22Rv1 (cell line): ENCODE results near the gene GDF15.

Experiments
- H3K27ac ChIP-seq: fragments of 450-650 bp; 2 replicates; pipeline ENCODE4 v1.5.1; 2017
- ZFX ChIP-seq: fragments of 450-650 bp; IDR thresholded peaks from 2 replicates; pipeline ENCODE4 v1.6.1; 2017; ENCODE audit warnings: antibody characterized with exemption, borderline replicate concordance
- TF ChIP-seq, protein P1 (sequence below): fragments of 450-650 bp; IDR thresholded peaks from 2 replicates; pipeline ENCODE4 v1.5.1; 2017; ENCODE audit warnings: mild to moderate bottlenecking

Gene GDF15

DNA sequence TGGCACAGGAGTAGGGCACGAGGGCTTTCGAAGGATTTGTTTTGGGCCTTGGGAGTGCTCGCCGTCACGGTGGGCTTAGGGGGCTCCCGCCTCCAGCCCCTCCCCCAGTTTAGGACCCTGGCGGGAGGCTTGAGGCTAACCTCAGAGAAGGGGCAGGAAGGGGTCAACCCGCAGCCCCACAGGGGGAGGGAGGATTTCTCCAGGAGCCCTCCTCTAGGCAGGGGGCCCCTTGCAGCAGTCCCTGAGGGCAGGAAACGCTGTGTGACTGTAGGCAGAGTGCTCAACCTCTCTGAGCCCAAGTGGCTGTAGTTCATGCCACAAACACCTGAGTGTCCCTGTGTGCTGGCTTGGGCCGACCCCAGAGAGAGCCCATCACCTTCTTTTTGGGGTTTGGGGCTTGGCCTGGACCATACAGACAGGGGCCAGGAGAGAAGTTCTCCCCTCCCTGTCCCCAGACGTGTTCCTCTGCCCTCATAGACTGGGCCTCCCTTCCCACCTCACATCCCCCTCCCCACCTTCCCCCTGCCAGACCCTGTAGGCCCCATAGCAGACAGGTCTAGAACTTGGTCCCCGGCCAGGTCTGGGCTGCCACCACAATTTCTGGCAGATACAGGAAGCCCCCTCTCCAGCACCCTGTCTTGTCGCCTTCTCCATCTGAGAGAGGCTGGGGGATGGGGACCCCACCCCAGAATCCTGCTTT lies 43.9 kb downstream of the GDF15 start:
- H3K27ac ChIP-seq = no peak overlapping the region
- TF ChIP-seq ZFX = no peak
- TF ChIP-seq, protein P1, sequence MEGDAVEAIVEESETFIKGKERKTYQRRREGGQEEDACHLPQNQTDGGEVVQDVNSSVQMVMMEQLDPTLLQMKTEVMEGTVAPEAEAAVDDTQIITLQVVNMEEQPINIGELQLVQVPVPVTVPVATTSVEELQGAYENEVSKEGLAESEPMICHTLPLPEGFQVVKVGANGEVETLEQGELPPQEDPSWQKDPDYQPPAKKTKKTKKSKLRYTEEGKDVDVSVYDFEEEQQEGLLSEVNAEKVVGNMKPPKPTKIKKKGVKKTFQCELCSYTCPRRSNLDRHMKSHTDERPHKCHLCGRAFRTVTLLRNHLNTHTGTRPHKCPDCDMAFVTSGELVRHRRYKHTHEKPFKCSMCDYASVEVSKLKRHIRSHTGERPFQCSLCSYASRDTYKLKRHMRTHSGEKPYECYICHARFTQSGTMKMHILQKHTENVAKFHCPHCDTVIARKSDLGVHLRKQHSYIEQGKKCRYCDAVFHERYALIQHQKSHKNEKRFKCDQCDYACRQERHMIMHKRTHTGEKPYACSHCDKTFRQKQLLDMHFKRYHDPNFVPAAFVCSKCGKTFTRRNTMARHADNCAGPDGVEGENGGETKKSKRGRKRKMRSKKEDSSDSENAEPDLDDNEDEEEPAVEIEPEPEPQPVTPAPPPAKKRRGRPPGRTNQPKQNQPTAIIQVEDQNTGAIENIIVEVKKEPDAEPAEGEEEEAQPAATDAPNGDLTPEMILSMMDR = no peak

DNA sequence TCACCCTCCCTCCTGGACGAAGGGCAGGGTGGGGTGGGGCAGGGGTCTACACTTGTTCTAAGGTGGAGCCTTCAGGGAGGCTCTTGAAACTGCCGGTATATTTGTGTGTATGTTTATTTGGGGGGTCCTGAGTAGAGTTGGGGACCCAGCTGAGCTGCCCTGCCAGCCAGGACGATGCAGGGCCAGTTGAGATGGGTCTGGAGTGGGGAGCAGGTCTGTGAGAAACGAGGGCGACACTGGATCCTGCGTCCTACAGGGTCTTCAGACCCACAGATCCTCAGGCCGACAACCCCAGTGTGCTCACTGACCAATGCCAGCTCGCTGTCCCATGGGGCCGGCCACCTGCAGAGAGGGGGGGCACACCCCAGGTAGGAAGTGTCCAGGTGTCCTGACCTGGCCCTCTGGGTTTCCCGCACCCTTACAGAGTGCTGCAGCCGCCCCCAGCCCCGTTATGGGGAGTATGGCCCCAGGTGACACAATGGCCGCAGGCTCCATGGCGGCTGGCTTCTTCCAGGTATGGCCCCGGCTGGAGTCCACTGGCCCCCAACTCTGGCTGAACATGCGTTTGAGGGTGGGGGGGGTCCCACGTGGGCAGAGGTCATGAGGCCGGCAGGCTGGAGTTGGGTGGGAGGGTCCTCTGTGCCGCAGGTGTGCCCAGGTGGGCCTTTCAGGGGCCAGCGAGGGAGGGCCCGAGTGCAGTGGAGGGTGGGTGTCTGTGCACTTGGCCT lies 44.6 kb downstream of the GDF15 start:
- H3K27ac ChIP-seq = no peak overlapping the region
- TF ChIP-seq, protein P1 = no peak
- no peak for TF ChIP-seq ZFX

DNA sequence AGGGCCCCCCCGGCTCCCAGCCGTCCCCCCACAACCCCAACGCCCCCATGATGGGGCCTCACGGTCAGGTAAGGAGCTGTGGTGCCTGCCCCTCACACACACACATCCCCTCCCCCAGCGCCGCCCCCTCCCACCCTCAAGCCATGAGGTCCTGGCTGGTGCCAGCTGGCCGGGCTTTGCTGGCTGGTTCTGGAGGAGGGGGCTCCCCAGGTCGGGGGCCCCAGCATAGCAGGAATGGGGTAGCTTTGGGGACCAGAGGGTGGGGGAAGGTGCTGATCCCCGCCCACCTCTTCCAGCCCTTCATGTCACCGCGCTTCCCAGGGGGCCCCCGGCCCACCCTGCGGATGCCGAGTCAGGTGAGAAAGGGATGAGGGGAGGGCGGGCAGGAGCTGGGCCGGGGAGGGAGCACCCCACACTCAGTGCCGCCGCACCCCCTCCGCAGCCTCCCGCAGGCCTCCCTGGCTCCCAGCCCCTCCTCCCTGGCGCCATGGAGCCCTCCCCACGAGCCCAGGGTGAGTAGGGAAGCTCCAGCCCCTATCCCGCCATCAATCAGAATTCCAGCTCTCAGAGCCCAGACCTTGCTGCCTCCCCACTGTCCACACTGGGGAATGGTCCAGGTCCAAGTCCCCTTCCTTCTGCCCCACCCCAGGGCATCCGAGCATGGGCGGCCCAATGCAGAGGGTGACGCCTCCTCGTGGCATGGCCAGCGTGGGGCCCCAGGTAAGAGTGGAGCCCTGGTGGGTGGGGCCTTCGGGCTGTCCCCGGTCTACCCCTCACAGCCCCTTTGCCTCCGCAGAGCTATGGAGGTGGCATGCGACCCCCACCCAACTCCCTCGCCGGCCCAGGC lies 45.6 kb downstream of the GDF15 start:
- no peak for TF ChIP-seq ZFX
- TF ChIP-seq, protein P1 = no peak
- H3K27ac ChIP-seq = peak overlapping the region; percentile 93; the same call in 1 of the 2 replicates

DNA sequence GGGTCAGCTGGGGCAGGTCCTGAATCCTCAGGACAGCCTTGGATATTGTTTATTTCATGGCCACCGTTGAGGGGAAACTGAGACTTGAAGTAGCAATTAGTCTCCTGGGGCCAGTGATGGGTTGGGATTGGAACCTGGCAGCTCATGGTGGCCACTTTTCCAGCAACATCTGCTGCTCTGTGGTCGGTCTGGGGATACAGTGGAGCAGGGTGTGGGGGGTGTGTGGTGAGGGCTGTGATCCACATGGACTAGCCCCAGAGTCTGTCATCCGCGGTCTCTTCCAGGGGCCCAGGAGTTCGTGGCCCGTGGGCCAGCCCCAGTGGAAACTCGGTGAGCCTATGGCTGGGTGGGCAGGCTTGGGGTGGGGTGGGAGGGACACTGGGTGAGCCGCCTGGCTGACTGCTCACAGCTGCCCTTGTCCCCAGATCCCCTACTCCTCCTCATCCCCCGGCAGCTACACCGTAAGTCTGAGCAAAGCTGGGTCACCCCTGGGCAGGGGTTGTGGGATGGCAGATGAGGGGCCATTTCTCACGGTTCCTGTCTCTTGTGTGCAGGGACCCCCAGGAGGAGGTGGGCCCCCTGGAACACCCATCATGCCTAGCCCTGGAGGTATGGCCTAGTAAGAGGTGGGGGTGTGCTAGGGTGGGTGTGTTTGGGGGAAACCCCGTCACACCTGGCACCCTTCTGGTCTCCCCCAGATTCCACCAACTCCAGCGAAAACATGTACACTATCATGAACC lies 46.5 kb downstream of the GDF15 start:
- H3K27ac ChIP-seq = peak overlapping the region; percentile 93
- no peak for TF ChIP-seq ZFX
- TF ChIP-seq, protein P1 = no peak

DNA sequence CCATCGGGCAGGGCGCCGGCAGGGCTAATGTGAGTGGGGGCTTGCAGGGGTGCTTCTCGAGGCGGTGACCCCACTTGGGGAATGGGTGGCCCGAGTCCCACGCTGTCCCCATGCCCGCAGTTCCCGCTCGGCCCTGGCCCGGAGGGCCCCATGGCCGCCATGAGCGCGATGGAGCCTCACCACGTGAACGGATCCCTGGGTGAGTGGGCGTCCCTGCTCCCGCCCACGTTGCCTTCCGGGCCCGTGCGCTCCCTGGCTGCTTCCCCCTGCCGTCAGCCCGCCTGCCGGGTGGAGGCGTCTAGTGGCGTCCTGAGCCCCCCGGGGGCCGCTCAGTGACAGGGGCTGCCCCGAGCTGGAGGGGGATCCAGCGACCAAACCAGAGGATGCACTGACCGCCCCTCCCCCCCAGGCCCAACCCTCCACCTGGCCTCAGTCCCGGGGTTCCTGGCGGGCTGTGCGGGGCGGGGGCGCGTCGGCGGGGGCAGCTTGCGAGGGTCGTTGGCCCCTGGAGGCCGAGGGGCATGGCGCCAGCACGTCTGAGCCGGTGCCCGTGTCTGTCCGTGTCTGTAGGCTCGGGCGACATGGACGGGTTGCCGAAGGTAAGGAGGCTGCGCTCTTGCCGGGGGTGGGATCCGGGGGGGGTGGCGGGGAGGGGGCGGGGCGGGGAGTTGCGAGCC lies 47.2 kb downstream of the GDF15 start:
- TF ChIP-seq ZFX = no peak
- TF ChIP-seq, protein P1 = no peak
- peak overlapping the region; percentile 93 for H3K27ac ChIP-seq

DNA sequence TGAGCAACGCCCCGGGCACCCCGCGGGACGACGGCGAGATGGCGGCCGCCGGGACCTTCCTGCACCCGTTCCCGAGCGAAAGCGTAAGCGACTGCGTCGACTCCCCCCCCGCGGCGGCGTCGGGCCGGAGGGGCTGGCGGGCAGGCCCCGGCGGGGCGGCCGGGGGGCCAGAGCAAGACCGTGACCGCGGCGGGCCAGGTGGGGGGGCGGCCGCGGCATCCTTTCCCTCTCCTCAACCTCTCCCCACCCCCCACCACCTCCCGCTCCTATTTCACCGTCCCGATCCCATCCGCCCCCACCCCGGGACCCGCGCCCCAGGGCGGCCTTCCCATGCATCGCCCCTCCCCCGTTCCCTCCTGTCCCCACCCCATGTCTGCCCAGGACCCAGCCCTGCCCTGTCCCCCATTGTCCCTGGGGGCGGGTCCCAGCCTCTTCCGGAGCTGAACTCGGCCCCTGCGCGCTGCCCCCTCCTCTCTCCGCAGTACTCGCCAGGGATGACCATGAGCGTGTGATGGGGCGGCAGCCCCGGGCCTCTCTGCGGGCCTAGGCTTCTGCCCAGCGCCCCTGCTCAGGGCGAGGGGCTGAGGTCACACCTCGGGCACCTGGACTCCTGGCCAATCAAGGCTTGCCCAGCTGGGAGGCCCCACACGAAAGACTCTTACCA lies 47.9 kb downstream of the GDF15 start:
- peak overlapping the region; percentile 93 for H3K27ac ChIP-seq
- TF ChIP-seq, protein P1 = no peak
- no peak for TF ChIP-seq ZFX
